Osteoblast (primary cell): Measurements from ENCODE around the gene INPP4A. TPM values are rescaled to one million over a fixed set of nuclear protein-coding genes. Genes with fewer than 3 reads are reported as not detected.

Experiments
- DNase-seq: peaks from one replicate; pipeline ENCODE4 v3.0.0; 2011; ENCODE audit warnings: low spot score, mixed read lengths; ENCODE audit not compliant: insufficient read length; ENCODE audit errors: missing footprints
- H2AFZ ChIP-seq: 2 replicates; pipeline ENCODE4 v1.6.0; 2011; ENCODE audit warnings: mild to moderate bottlenecking, low read length
- H3K27ac ChIP-seq: 2 replicates; pipeline ENCODE4 v1.5.1; 2011; ENCODE audit warnings: mild to moderate bottlenecking, low read depth, low read length, moderate library complexity
- H3K27me3 ChIP-seq: 2 replicates; pipeline ENCODE4 v1.6.0; 2012; ENCODE audit warnings: mild to moderate bottlenecking, control low read depth, inconsistent platforms, low read length, moderate library complexity; ENCODE audit not compliant: insufficient read depth
- H3K36me3 ChIP-seq: 2 replicates; pipeline ENCODE4 v1.5.1; 2011; ENCODE audit warnings: mild to moderate bottlenecking, low read length, control low read depth, moderate library complexity; ENCODE audit not compliant: insufficient read depth
- H3K4me1 ChIP-seq: 2 replicates; pipeline ENCODE4 v1.5.1; 2011; ENCODE audit warnings: mild to moderate bottlenecking, low read length, control low read depth, moderate library complexity; ENCODE audit not compliant: insufficient read depth
- H3K4me2 ChIP-seq: 2 replicates; pipeline ENCODE4 v1.6.0; 2011; ENCODE audit warnings: mild to moderate bottlenecking, low read length; ENCODE audit not compliant: insufficient read depth
- H3K4me3 ChIP-seq: fragments of 200-600 bp; sonication (generic); 3 replicates; pipeline ENCODE4 v1.5.1; 2012; ENCODE audit warnings: mild to moderate bottlenecking, low read length, inconsistent platforms; ENCODE audit not compliant: insufficient read depth
- H3K79me2 ChIP-seq: 2 replicates; pipeline ENCODE4 v1.6.0; 2012; ENCODE audit warnings: mild to moderate bottlenecking, low read length, control low read depth, inconsistent platforms; ENCODE audit not compliant: insufficient read depth
- H3K9me3 ChIP-seq: 2 replicates; pipeline ENCODE4 v1.5.1; 2011; ENCODE audit warnings: low read depth, low read length, control low read depth
- H4K20me1 ChIP-seq: 2 replicates; pipeline ENCODE4 v1.6.0; 2012; ENCODE audit warnings: mild to moderate bottlenecking, low read length, control low read depth; ENCODE audit not compliant: insufficient read depth
- CTCF ChIP-seq: IDR thresholded peaks from 2 replicates; pipeline ENCODE4 v1.5.1; 2011; ENCODE audit warnings: mild to moderate bottlenecking, low read depth, low read length, moderate library complexity; ENCODE audit errors: extremely low read depth
- total RNA-seq: library from RNA; depleted of rRNA; stranded (reverse); fragments of >200 nt; gene quantifications from 2 replicates; pipeline ENCODE4 v1.2.3, GENCODE V29; 2012

The INPP4A gene
- total RNA-seq, 1 donor = 25.7 TPM

GRCh38 chr2:98478088-98478551 is 33.5 kb downstream of the INPP4A start:
- no peak overlapping the region for H3K4me2 ChIP-seq
- peaks cover 14% of the 10 kb centered on the region for H3K4me1 ChIP-seq
- H3K27me3 ChIP-seq = no peaks in the 10 kb centered on the region
- TF ChIP-seq CTCF = no peak
- no peak overlapping the region for H3K27ac ChIP-seq
- H3K79me2 ChIP-seq = peaks cover 33% of the 10 kb centered on the region
- no peaks in the 10 kb centered on the region for H3K9me3 ChIP-seq
- H3K36me3 ChIP-seq = no peaks in the 10 kb centered on the region
- peak; percentile 62 for DNase-seq
- H2AFZ ChIP-seq = no peak overlapping the region
- H4K20me1 ChIP-seq = peaks cover 88% of the 10 kb centered on the region
- H3K4me3 ChIP-seq = no peak overlapping the region

GRCh38 chr2:98478907-98479306 is 34.2 kb downstream of the INPP4A start:
- no peak overlapping the region for H3K27ac ChIP-seq
- DNase-seq = no peak
- H3K4me2 ChIP-seq = no peak overlapping the region
- H3K27me3 ChIP-seq = no peaks in the 10 kb centered on the region
- no peak for TF ChIP-seq CTCF
- H3K4me3 ChIP-seq = no peak overlapping the region
- H3K9me3 ChIP-seq = no peaks in the 10 kb centered on the region
- peaks cover 91% of the 10 kb centered on the region for H4K20me1 ChIP-seq
- H3K4me1 ChIP-seq = peaks cover 14% of the 10 kb centered on the region
- peaks cover 31% of the 10 kb centered on the region for H3K79me2 ChIP-seq
- H3K36me3 ChIP-seq = no peaks in the 10 kb centered on the region
- H2AFZ ChIP-seq = no peak overlapping the region

- Histone ChIP-seq H2AFZ (no peak overlapping the region), H3K4me2 (peak overlapping the region; percentile 51)
Measured at GRCh38 chr2:98479371-98479770, 34.7 kb downstream of the INPP4A start.

More at GRCh38 chr2:98479371-98479770, 34.7 kb downstream of the INPP4A start:
- no peak overlapping the region for H3K4me3 ChIP-seq
- TF ChIP-seq CTCF = no peak
- peaks cover 33% of the 10 kb centered on the region for H3K79me2 ChIP-seq
- peaks cover 14% of the 10 kb centered on the region for H3K4me1 ChIP-seq
- DNase-seq = no peak
- no peaks in the 10 kb centered on the region for H3K36me3 ChIP-seq
- H3K27ac ChIP-seq = no peak overlapping the region
- H4K20me1 ChIP-seq = peaks cover 91% of the 10 kb centered on the region
- H3K27me3 ChIP-seq = no peaks in the 10 kb centered on the region
- H3K9me3 ChIP-seq = no peaks in the 10 kb centered on the region
